ENCODE data around the gene NEURL4. TPM values are rescaled to one million over a fixed set of nuclear protein-coding genes. Genes with fewer than 3 reads are reported as not detected.
A peak's percentile ranks its signal among the peaks of the same experiment; 100 is the strongest.

Gene NEURL4
- total RNA-seq, 1 experiment from 2014 or later, result 21.4 TPM

DNA sequence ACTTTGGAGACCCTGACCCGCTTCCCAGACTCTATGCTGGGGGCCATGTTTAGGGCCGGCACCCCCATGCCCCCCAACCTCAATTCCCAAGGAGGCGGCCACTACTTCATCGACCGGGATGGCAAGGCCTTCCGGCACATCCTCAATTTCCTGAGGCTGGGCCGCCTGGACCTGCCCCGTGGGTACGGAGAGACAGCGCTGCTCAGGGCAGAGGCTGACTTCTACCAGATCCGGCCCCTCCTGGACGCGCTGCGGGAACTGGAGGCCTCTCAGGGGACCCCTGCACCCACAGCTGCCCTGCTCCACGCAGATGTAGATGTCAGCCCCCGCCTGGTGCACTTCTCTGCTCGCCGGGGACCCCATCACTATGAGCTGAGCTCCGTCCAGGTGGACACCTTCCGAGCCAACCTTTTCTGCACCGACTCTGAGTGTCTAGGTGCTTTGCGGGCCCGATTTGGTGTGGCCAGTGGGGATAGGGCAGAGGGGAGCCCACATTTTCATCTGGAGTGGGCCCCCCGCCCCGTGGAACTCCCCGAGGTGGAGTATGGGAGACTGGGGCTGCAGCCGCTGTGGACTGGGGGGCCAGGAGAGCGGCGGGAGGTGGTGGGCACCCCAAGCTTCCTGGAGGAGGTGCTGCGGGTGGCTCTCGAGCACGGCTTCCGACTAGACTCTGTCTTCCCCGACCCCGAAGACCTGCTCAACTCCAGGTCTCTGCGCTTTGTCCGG is 23.9 kb upstream of the NEURL4 start:
- intact Hi-C loops (cut with micrococcal nuclease), result loop anchor here (5.0 kb wide), 1 partner anchor 84 kb away; the partner anchor contains the start of genes FGF11 and TMEM102
- Histone ChIP-seq H3K79me2 (ENCODE audit: low read length) (peaks cover 35% of the 10 kb centered on the region), H3K27ac (ENCODE audit: low read length) (no peak overlapping the region), H3K36me3 (ENCODE audit: low read depth, low read length) (no peaks in the 10 kb centered on the region), H2AFZ (ENCODE audit: low read length) (no peak overlapping the region), H3K4me1 (ENCODE audit: insufficient read depth, low read length) (peaks cover 28% of the 10 kb centered on the region), H3K9me2 (replicated peaks; ENCODE audit: low read length) (no peaks in the 10 kb centered on the region), H3K4me2 (ENCODE audit: low read length) (peak overlapping the region; percentile 99), H3K4me3 (ENCODE audit: low read length) (peak overlapping the region; percentile 87), H3K9ac (ENCODE audit: low read length) (peak overlapping the region; percentile 88; the same call in 1 of the 2 replicates), H3K9me3 (ENCODE audit: low read length) (no peaks in the 10 kb centered on the region), H3K27me3 (ENCODE audit: low read length) (no peaks in the 10 kb centered on the region), H3F3A (ENCODE audit: low read length, unreplicated experiment) (peaks cover 3% of the 10 kb centered on the region), H4K20me1 (ENCODE audit: low read length) (no peaks in the 10 kb centered on the region)
- BruUV-seq (replicated peaks), result no TSS peak
- ATAC-seq (no peak), DNase-seq (no peak)
- ChIA-PET POLR2A (ENCODE audit: unreplicated experiment) (no interaction called here), CTCF (no interaction called here)
- TF ChIP-seq EZH2phosphoT487 (IDR thresholded peaks at IDR 0.05; ENCODE audit: borderline replicate concordance, low read length) (no peak), EZH2 (IDR thresholded peaks at IDR 0.05; ENCODE audit: low read length, unreplicated experiment) (no peak), CTCF (conservative IDR thresholded peaks at IDR 0.05; ENCODE audit: low read depth, low read length) (no peak)

DNA sequence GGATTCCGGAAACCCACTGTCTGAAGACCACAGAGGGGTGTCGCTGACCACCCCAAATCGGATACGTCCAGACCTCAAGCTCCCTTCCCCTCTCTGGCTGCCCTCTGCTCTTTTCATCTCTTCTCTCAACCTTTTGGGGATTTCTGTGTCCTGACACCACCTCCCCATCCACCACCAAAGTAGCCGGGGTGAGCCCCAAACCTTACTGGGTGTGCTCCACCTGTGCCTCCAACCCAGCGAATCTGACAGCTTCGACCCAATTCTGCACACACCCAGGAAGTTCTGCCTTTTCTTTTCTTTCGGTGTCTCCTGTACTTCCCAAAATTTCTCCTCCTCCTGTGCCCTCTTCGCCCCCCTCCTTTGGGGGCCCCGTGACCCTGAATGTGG is 23.4 kb upstream of the NEURL4 start:
- Histone ChIP-seq H3K9me2 (replicated peaks; ENCODE audit: low read length) (no peaks in the 10 kb centered on the region), H3K9me3 (ENCODE audit: low read length) (no peaks in the 10 kb centered on the region), H3F3A (ENCODE audit: low read length, unreplicated experiment) (peaks cover 3% of the 10 kb centered on the region), H3K4me2 (ENCODE audit: low read length) (peak overlapping the region; percentile 99), H3K27ac (ENCODE audit: low read length) (peak overlapping the region; percentile 95; the same call in 1 of the 2 replicates), H3K27me3 (ENCODE audit: low read length) (no peaks in the 10 kb centered on the region), H3K36me3 (ENCODE audit: low read depth, low read length) (no peaks in the 10 kb centered on the region), H3K4me1 (ENCODE audit: insufficient read depth, low read length) (peaks cover 28% of the 10 kb centered on the region), H3K4me3 (ENCODE audit: low read length) (peak overlapping the region; percentile 87), H3K79me2 (ENCODE audit: low read length) (peaks cover 35% of the 10 kb centered on the region), H3K9ac (ENCODE audit: low read length) (peak overlapping the region; percentile 88), H4K20me1 (ENCODE audit: low read length) (no peaks in the 10 kb centered on the region), H2AFZ (ENCODE audit: low read length) (peak overlapping the region; percentile 82; the same call in 1 of the 2 replicates)
- intact Hi-C loops (cut with micrococcal nuclease), result loop anchor here (5.0 kb wide), 1 partner anchor 85 kb away; the partner anchor contains the start of genes FGF11 and TMEM102
- CTCF ChIA-PET, result no interaction called here
- TSS peak; percentile 54 for BruUV-seq (replicated peaks)
- POLR2A ChIA-PET (ENCODE audit: unreplicated experiment), result no interaction called here
- no peak for DNase-seq
- no peak for ATAC-seq
- no peak for TF ChIP-seq EZH2phosphoT487 (IDR thresholded peaks at IDR 0.05; ENCODE audit: borderline replicate concordance, low read length)
- TF ChIP-seq EZH2 (IDR thresholded peaks at IDR 0.05; ENCODE audit: low read length, unreplicated experiment), result no peak
- TF ChIP-seq CTCF (conservative IDR thresholded peaks at IDR 0.05; ENCODE audit: low read depth, low read length), result peak; percentile 57; the same call in 1 of the 2 replicates
